K562 (cell line): ENCODE measurements around the gene PLPP1.

Experiments
- ATF2 ChIP-seq: sonication (generic); formaldehyde crosslinking; IDR thresholded peaks from 2 replicates; pipeline ENCODE4 v1.8.1; 2022; ENCODE audit warnings: missing genetic modification reagents
- CTCF ChIP-seq, 3 experiments: IDR thresholded peaks in 2 of 3; conservative IDR thresholded peaks in 1 of 3; 2 replicates each; pipeline ENCODE4 v1.5.1; 2011 to 2012; ENCODE audit warnings: low read length in 3 of 3, mild to moderate bottlenecking in 3 of 3, control low read depth in 2 of 3, improper control_type of control experiment in 1 of 3, inconsistent platforms in 1 of 3, low read depth in 1 of 3, mixed read lengths in 1 of 3, moderate library complexity in 1 of 3; ENCODE audit not compliant: insufficient read depth in 2 of 3
- MAX ChIP-seq: sonication (generic); formaldehyde crosslinking; IDR thresholded peaks from 2 replicates; pipeline ENCODE4 v1.9.0; 2022; ENCODE audit warnings: mild to moderate bottlenecking, missing genetic modification reagents
- PATZ1 ChIP-seq: fragments of 250-450 bp; sonication (Bioruptor Pico); IDR thresholded peaks from 2 replicates; pipeline ENCODE4 v1.5.0; 2020; ENCODE audit warnings: mild to moderate bottlenecking, borderline replicate concordance
- THRAP3 ChIP-seq: fragments of 450-650 bp; IDR thresholded peaks from 2 replicates; pipeline ENCODE4 v1.6.1; 2016; ENCODE audit warnings: mild to moderate bottlenecking, inconsistent platforms, borderline replicate concordance
- TSHZ1 ChIP-seq: fragments of 250-450 bp; sonication (Bioruptor Pico); IDR thresholded peaks from 2 replicates; pipeline ENCODE4 v1.4.0; 2020; ENCODE audit warnings: mild to moderate bottlenecking, moderate library complexity
- ZNF561 ChIP-seq: fragments of 450-650 bp; formaldehyde crosslinking; conservative IDR thresholded peaks from 2 replicates; pipeline ENCODE4 v1.4.0; 2020; ENCODE audit warnings: mild to moderate bottlenecking, moderate library complexity

GRCh38 chr5:55440188-55440646, 94.5 kb downstream of the PLPP1 start:
- no peak for TF ChIP-seq MAX (CRISPR knock-in tag)
- no peak for TF ChIP-seq THRAP3
- TF ChIP-seq TSHZ1 (CRISPR knock-in tag), result no peak
- no peak for TF ChIP-seq PATZ1
- no peak for TF ChIP-seq ATF2 (CRISPR knock-in tag)
- TF ChIP-seq CTCF (IDR thresholded peaks at IDR 0.05 in 2 of 3, conservative IDR thresholded peaks at IDR 0.05 in 1 of 3; ENCODE audit: insufficient read depth in 2 of 3, low read depth in 1 of 3, low read length in 3 of 3), result no peak
- TF ChIP-seq ZNF561 (CRISPR knock-in tag), result no peak
